Activated CD8-positive, alpha-beta memory T cell treated with anti-CD3 and anti-CD28 coated beads, Interleukin-2, amount 10 ng/mL, durations not matched to agents 7 days and 5 days (primary cell): Measurements from ENCODE around the gene BRSK2. TPM values are rescaled to one million over a fixed set of nuclear protein-coding genes. Genes with fewer than 3 reads are reported as not detected.
"Not testable (repeated sequence)": the region's sequence is repeated elsewhere in the genome, so short reads cannot be mapped to it uniquely, and the experiment has no call there.

Experiments used
- ATAC-seq: fragments of 150-1000 bp; cut with Tn5 transposase; one replicate; pipeline ENCODE4 v1.10.0; 2021; ENCODE audit warnings: moderate library complexity
- CTCF ChIA-PET: fragments of 350-600 bp; sonication (Branson Sonifier 250); formaldehyde crosslinking; loops from one replicate; lab custom pipeline; 2021; ENCODE audit warnings: antibody characterized with exemption; lab: Charles Lee
- DNase-seq: peaks from one replicate; pipeline ENCODE4 v3.0.0-alpha.2; 2020
- H3K27ac Mint-ChIP-seq: one replicate; pipeline ENCODE4 v1.8.0; 2021; ENCODE audit warnings: mild to moderate bottlenecking, mixed read lengths
- H3K27me3 Mint-ChIP-seq: one replicate; pipeline ENCODE4 v1.8.0; 2021; ENCODE audit warnings: mixed read lengths
- H3K36me3 Mint-ChIP-seq: one replicate; pipeline ENCODE4 v1.8.0; 2021; ENCODE audit warnings: mild to moderate bottlenecking, mixed read lengths
- H3K4me1 Mint-ChIP-seq: one replicate; pipeline ENCODE4 v1.8.0; 2021; ENCODE audit warnings: mixed read lengths
- H3K4me3 Mint-ChIP-seq: one replicate; pipeline ENCODE4 v1.8.0; 2021; ENCODE audit warnings: mild to moderate bottlenecking, moderate library complexity, mixed read lengths
- H3K9me3 Mint-ChIP-seq: one replicate; pipeline ENCODE4 v1.8.0; 2022; ENCODE audit warnings: low read depth, mixed read lengths
- total RNA-seq, 2 experiments: library from RNA; stranded (reverse); gene quantifications; one replicate each; pipeline ENCODE4 v1.2.3, GENCODE V29; 2021

BRSK2 gene
- total RNA-seq, 2 experiments from 2014 or later = 0.40 TPM; not detected in 1

DNA sequence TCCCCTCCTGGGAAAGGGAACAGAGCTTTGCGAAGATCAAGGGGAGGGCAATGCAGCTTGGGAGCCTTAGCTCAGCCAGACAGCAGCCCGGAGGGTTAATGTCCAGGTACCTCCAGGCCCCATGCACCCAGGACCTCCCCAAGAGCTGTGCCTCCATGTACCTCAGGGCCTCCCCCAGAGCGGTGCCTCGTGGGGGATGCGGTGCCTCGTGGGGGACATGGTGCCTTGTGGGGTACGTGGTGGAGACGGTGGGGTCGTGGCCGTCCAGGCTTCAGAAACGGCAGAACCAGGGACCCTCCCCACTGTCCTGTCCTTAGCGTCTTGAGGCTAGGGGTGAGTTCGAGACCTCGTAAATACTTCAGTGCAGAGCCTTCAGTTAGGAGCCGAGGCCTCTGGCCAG, 33.2 kb downstream of the BRSK2 start:
- ATAC-seq (no peak), DNase-seq (no peak)
- no peak overlapping the region for H3K27ac Mint-ChIP-seq
- peaks cover 8% of the 10 kb centered on the region for H3K9me3 Mint-ChIP-seq
- H3K36me3 Mint-ChIP-seq = no peaks in the 10 kb centered on the region
- CTCF ChIA-PET = no interaction called here
- no peak overlapping the region for H3K4me3 Mint-ChIP-seq
- no peaks in the 10 kb centered on the region for H3K4me1 Mint-ChIP-seq
- H3K27me3 Mint-ChIP-seq = no peaks in the 10 kb centered on the region

DNA sequence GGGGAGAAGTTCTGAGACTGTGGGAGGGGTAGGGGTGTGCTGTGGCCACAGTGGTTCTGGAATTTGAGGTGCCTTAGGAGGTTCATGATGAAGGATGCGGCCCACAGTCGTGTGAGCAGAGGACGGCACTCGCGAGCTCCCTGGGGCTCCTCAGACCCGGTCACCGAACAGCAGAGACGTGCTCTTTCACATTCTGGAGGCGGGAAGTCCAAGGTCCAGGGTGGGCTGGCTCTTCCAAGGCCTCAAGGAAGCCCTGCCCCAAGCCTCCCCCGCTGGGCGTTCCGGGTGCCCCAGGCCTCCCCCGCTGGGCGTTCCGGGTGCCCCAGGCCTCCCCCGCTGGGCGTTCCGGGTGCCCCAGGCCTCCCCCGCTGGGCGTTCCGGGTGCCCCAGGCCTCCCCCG, 33.7 kb downstream of the BRSK2 start:
- H3K27ac Mint-ChIP-seq, H3K27me3 Mint-ChIP-seq, H3K4me1 Mint-ChIP-seq, ATAC-seq, CTCF ChIA-PET, H3K36me3 Mint-ChIP-seq, DNase-seq, H3K9me3 Mint-ChIP-seq, H3K4me3 Mint-ChIP-seq: not testable (repeated sequence)

DNA sequence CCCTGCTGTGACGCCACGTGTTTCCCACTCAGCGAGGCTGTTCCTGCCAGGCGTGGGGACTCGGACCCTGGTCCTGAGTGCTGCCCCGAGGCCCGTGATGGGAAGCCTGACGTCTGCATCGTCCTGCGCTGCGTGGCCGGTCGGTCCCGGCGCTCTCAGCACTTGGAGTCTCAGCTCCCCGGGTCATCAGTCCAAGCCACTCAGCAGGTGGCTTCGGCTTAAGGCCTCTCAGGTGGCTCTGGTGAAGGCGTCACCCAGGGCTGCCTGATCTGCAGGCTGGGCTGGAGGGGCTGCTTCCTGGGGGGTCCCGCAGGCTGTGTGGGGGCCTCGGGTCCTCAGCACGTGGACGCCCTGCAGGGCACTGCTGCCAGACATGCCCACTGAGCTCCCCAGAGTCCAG, 35.3 kb downstream of the BRSK2 start:
- Mint-ChIP-seq H3K4me1 (no peaks in the 10 kb centered on the region), H3K4me3 (no peak overlapping the region), H3K36me3 (no peaks in the 10 kb centered on the region), H3K27ac (no peak overlapping the region), H3K9me3 (peaks cover 8% of the 10 kb centered on the region), H3K27me3 (no peaks in the 10 kb centered on the region)
- no peak for DNase-seq
- ATAC-seq = no peak
- CTCF ChIA-PET = no interaction called here

DNA sequence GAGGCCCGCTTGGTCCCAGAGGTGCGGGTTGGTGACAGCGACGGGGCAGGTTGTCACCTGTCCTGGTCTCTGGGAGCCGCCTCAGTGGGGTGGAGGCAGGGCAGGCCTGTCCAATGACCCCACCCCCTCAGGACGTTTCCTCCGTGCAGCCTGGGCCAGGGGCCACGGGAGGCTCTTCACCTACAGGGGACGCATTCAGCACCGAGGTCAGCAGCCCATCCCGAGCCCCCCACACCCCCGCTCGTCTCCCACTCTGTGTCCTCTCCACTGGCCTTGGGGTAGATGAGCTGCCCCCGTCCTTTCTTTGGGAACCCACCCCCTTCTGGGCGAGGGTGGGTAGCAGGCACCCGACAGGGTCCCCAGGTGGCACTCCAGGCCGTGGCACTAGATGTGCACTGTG, 35.7 kb downstream of the BRSK2 start:
- no peak for ATAC-seq
- no peaks in the 10 kb centered on the region for H3K36me3 Mint-ChIP-seq
- CTCF ChIA-PET = no interaction called here
- no peaks in the 10 kb centered on the region for H3K27me3 Mint-ChIP-seq
- H3K9me3 Mint-ChIP-seq = peaks cover 8% of the 10 kb centered on the region
- H3K4me1 Mint-ChIP-seq = no peaks in the 10 kb centered on the region
- DNase-seq = no peak
- H3K4me3 Mint-ChIP-seq = no peak overlapping the region
- H3K27ac Mint-ChIP-seq = no peak overlapping the region

- no peak overlapping the region for H3K4me3 Mint-ChIP-seq
- no peaks in the 10 kb centered on the region for H3K27me3 Mint-ChIP-seq
- no peak overlapping the region for H3K27ac Mint-ChIP-seq
- H3K4me1 Mint-ChIP-seq = no peaks in the 10 kb centered on the region
- DNase-seq (no peak), ATAC-seq (no peak)
- H3K9me3 Mint-ChIP-seq = peaks cover 8% of the 10 kb centered on the region
- CTCF ChIA-PET = no interaction called here
- H3K36me3 Mint-ChIP-seq = no peaks in the 10 kb centered on the region
These were observed 39.1 kb downstream of the BRSK2 start for GRCh38 chr11:1428762-1429316.

DNA sequence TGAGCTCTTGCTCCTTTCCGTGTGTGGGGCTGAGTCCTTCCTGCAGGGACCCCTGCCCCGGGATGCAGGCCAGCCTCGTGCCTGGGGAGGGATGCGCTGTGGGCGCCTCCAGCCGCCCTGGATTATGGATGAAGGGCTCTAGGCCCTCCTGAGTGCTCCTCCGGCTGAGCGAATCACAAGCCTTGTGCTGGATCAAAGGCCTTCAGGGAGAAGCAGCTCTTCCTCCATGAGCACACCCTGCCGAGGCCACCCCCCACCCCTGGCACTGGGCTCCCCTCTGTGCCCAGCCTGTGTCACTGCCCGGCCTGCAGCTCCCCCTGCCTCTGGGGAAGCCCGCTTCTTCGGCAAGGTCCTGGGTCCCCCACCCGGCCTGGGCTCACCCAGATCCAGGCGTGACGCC, 43.8 kb downstream of the BRSK2 start:
- ATAC-seq = no peak
- Mint-ChIP-seq H3K4me3 (no peak overlapping the region), H3K9me3 (peaks cover 7% of the 10 kb centered on the region), H3K27me3 (no peaks in the 10 kb centered on the region), H3K36me3 (no peaks in the 10 kb centered on the region), H3K27ac (no peak overlapping the region), H3K4me1 (no peaks in the 10 kb centered on the region)
- CTCF ChIA-PET = interaction anchor here (0.6 kb wide), 1 partner anchor 301 kb away, joined by 3 read pairs; no protein-coding TSS in a partner anchor
- no peak for DNase-seq

- no peak for DNase-seq
- Mint-ChIP-seq H3K36me3 (no peaks in the 10 kb centered on the region), H3K27ac (no peak overlapping the region), H3K4me3 (no peak overlapping the region), H3K4me1 (no peaks in the 10 kb centered on the region), H3K27me3 (no peaks in the 10 kb centered on the region), H3K9me3 (peaks cover 1% of the 10 kb centered on the region)
- no peak for ATAC-seq
- CTCF ChIA-PET = interaction anchor here (0.6 kb wide), 1 partner anchor 302 kb away, joined by 3 read pairs; no protein-coding TSS in a partner anchor
These were observed 44.4 kb downstream of the BRSK2 start for GRCh38 chr11:1433977-1434640.

DNA sequence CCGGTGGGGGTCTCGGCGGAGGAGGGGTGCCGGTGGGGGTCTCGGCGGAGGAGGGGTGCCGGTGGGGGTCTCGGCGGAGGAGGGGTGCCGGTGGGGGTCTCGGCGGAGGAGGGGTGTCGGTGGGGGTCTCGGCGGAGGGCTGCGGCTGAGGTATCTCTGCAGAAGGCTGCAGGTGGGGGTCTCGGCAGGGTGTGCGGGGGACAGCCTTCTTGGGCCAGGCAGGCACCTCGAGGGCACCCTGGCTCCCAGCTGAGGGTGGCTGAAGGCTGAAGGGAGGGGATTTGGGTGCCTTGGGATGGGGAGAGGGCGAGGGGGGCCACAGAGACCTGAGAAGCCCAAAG, 45.7 kb downstream of the BRSK2 start:
- DNase-seq, H3K27me3 Mint-ChIP-seq, H3K4me1 Mint-ChIP-seq, H3K36me3 Mint-ChIP-seq, H3K27ac Mint-ChIP-seq, H3K9me3 Mint-ChIP-seq, H3K4me3 Mint-ChIP-seq, ATAC-seq, CTCF ChIA-PET: not testable (repeated sequence)

GRCh38 chr11:1435820-1436467, 46.2 kb downstream of the BRSK2 start:
- H3K27ac Mint-ChIP-seq = no peak overlapping the region
- H3K4me3 Mint-ChIP-seq = no peak overlapping the region
- no peaks in the 10 kb centered on the region for H3K27me3 Mint-ChIP-seq
- peak; percentile 16 for ATAC-seq
- no peak for DNase-seq
- H3K4me1 Mint-ChIP-seq = no peaks in the 10 kb centered on the region
- H3K36me3 Mint-ChIP-seq = no peaks in the 10 kb centered on the region
- no peaks in the 10 kb centered on the region for H3K9me3 Mint-ChIP-seq
- CTCF ChIA-PET = interaction anchor here (0.9 kb wide), 1 partner anchor 79 kb away, joined by 4 read pairs; no protein-coding TSS in a partner anchor

GRCh38 chr11:1436468-1437039, 46.8 kb downstream of the BRSK2 start:
- Mint-ChIP-seq H3K27ac (no peak overlapping the region), H3K9me3 (no peaks in the 10 kb centered on the region), H3K4me3 (no peak overlapping the region), H3K27me3 (no peaks in the 10 kb centered on the region), H3K36me3 (no peaks in the 10 kb centered on the region), H3K4me1 (no peaks in the 10 kb centered on the region)
- ATAC-seq (no peak), DNase-seq (no peak)
- CTCF ChIA-PET = interaction anchor here (0.9 kb wide), 1 partner anchor 79 kb away, joined by 4 read pairs; no protein-coding TSS in a partner anchor

GRCh38 chr11:1437500-1437899, 47.8 kb downstream of the BRSK2 start:
- Mint-ChIP-seq H3K36me3 (no peaks in the 10 kb centered on the region), H3K27ac (no peak overlapping the region), H3K4me1 (no peaks in the 10 kb centered on the region), H3K9me3 (no peaks in the 10 kb centered on the region), H3K27me3 (no peaks in the 10 kb centered on the region), H3K4me3 (no peak overlapping the region)
- no peak for DNase-seq
- ATAC-seq = no peak
- CTCF ChIA-PET = no interaction called here

GRCh38 chr11:1438261-1438966, 48.7 kb downstream of the BRSK2 start:
- DNase-seq = no peak
- Mint-ChIP-seq H3K36me3 (no peaks in the 10 kb centered on the region), H3K27ac (no peak overlapping the region), H3K4me3 (no peak overlapping the region), H3K9me3 (no peaks in the 10 kb centered on the region), H3K4me1 (no peaks in the 10 kb centered on the region), H3K27me3 (no peaks in the 10 kb centered on the region)
- CTCF ChIA-PET = no interaction called here
- ATAC-seq = no peak

- no peak overlapping the region for H3K27ac Mint-ChIP-seq
- H3K4me1 Mint-ChIP-seq = no peaks in the 10 kb centered on the region
- no peak for ATAC-seq
- no peaks in the 10 kb centered on the region for H3K9me3 Mint-ChIP-seq
- H3K27me3 Mint-ChIP-seq = no peaks in the 10 kb centered on the region
- CTCF ChIA-PET = no interaction called here
- H3K36me3 Mint-ChIP-seq = no peaks in the 10 kb centered on the region
- H3K4me3 Mint-ChIP-seq = no peak overlapping the region
- DNase-seq = no peak
These were observed 49.2 kb downstream of the BRSK2 start for GRCh38 chr11:1438967-1439330.
